Activated T-cell treated with anti-CD3 and anti-CD28 coated beads for 4 hours (primary cell): ENCODE measurements around the gene EVI5.
A peak's percentile ranks its signal among the peaks of the same experiment; 100 is the strongest.

Source experiments
- DNase-seq: peaks from one replicate; pipeline ENCODE4 v3.0.0-alpha.2; 2020

The EVI5 gene

DNA sequence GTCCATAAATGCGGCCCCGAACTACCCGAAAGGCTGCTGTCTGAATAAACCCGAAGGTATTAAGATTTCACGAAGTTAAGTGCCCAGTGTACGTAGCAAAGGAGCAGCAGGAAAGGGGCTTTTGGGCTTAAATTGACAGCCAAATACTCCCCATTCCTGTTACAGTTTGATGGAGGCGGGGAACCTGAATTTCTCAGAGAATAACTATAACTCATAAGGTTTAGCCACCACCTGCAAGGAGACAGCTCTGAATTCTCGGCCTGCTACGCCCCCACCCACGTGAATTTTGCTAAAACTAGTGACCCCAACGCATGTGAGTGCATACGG lies 303.3 kb downstream of the EVI5 start:
- no peak for DNase-seq

- DNase-seq = no peak
These were observed 303.9 kb downstream of the EVI5 start for GRCh38 chr1:92480813-92481598.

GRCh38 chr1:92480200-92480812 lies 304.6 kb downstream of the EVI5 start:
- DNase-seq = no peak

DNA sequence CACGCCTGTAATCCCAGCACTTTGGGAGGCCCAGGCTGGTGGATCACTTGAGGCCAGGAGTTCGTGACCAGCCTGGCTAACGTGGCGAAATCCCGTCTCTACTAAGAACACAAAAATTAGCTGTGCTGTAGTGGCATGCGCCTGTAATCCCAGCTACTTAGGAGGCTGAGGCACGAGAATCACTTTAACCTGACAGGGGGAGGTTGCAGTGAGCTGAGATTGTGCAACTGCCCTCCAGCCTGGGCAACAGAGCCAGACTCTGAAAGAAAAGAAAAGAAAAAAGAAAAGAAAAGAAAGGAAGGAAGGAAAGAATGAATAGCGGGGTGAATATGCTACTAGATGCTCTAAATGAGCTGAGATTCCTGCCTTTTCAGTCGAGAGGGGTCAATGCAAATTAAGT lies 305.3 kb downstream of the EVI5 start:
- no peak for DNase-seq

GRCh38 chr1:92478393-92478792 lies 306.5 kb downstream of the EVI5 start:
- no peak for DNase-seq

DNA sequence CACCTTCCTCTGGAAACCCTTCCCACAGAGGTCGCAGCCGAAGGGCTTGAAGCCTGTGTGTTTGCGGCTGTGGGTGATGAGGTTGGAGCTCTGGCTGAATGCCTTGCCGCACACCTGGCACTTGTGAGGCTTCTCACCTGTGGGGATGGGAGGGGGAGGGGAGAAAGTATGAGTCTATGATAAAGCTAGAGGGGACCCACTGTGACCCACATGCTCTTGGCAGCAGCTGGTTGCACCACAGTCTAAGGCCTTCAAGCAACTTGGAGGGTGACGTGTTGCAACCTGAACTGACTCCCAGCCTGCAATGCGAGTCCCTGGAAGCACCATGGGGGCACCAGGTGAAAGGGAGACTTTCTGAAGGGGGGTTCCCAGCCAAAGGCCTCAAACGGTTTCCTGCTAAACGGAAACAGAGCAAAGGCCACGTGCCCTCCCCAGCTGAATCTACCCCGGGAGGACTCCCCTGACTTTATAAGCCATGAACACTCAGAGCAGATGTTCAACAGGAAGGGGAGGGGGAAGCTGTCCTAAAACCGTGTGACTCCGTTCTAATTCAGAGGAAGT lies 308.8 kb downstream of the EVI5 start:
- DNase-seq = peak; percentile 30

- no peak for DNase-seq
These were observed 309.9 kb downstream of the EVI5 start for GRCh38 chr1:92475029-92475428.

- DNase-seq = no peak
These were observed 311.0 kb downstream of the EVI5 start for GRCh38 chr1:92473781-92474495.

DNA sequence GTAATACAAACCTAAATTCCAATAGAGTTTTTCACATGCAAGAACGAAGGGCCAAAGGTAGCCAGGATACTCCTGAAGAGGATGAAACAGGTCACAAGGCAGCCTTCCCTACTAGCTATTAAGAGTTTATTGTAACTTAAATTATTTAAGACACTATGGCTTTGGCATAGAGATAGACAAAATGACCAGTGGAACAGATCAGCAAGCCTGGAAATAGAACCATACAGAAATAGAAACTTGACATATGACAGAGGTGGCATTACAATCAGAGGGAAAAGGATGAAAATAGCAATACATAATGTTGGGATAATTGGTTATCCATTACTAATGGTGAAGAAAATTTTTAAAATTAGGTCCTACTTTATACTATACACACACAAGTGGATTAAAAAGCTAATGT lies 314.7 kb downstream of the EVI5 start:
- no peak for DNase-seq

GRCh38 chr1:92466683-92467352 lies 318.1 kb downstream of the EVI5 start:
- no peak for DNase-seq

DNA sequence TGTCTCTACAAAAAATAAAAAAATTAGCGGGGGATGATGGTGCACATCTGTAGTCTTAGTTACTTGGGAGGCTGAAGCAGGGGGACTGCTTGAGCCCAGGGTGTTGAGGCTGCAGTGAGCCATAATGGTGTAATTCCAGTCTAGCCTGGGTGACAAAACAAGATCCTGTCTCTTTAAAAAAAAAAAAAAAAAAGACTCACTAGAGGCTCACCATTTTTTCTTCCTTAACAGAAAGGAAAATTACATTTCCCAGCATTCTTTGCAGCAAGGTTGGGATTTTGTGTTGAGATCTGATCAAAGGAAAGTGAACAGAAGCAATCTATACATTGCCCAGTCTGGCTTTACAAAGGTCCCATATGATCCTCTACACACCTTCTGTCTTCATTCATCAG lies 319.7 kb downstream of the EVI5 start:
- DNase-seq = no peak

DNA sequence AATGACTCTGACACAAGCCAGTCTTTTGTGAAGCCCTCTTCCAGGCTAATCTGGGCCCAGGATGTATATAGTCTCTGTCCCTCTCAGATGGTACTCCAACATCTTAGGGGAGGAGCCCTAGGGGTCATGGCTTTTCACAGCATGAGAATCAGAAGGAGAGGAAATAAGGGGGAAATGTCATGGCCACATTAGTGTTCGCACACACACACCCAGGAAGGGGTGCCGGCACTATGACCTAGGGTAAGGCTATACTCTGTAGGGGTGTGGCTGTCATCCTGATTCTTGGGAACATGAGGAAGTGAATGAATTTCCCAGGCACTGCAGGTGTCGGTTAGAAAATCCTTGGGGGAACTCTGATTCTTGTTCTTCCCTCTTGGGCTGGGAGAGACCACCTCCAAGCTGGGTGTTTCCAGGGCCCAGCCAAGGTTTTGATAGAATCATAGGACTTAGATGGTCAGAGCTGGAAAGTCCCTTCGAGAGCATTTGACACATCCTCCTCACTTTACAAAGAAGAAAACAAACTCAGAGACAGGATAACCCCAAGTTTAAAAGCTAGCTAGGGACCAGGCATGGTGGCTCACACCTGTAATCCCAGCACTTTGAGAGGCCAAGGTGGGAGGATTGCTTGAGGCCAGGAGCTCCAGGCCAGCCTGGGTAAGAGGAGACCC lies 320.2 kb downstream of the EVI5 start:
- no peak for DNase-seq

- DNase-seq = no peak
These were observed 323.4 kb downstream of the EVI5 start for GRCh38 chr1:92461364-92462097.

DNA sequence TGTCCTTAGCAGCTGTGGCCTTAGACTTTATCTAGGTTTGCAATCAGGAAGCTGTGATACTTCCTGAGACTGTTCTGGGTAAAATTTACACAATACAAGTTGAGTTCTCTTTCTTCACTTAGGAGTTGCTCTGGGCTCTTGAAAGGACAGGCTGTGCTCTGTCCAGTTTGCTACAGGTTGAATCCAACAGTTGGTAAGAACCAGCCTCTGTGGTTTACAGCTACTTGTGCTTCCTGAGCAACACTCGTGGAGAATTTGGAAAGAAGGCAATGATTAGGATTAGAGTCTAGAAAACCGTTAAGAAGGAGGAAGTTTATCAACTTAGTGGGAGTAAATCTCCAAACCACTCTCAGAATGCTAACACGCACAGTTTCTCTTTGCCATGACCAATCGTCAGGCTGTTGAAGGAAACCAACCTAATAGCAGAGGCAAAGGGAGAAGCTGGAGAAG lies 325.0 kb downstream of the EVI5 start:
- no peak for DNase-seq
